CD14-positive monocyte (primary cell): ENCODE data around the gene MMAB. TPM values are rescaled to one million over a fixed set of nuclear protein-coding genes. Genes with fewer than 3 reads are reported as not detected.
A peak's percentile ranks its signal among the peaks of the same experiment; 100 is the strongest.

Experiments used
- DNase-seq, 3 donors: peaks; one replicate each; pipeline ENCODE4 v3.0.0-alpha.2; 2011 to 2022
- H2AFZ ChIP-seq: 2 replicates; pipeline ENCODE4 v1.6.0; 2012; ENCODE audit warnings: mild to moderate bottlenecking, low read depth, low read length, inconsistent platforms; ENCODE audit not compliant: insufficient read depth, poor library complexity, severe bottlenecking
- H3K27ac ChIP-seq, 2 donors: 1 replicate in 1 of 2; 2 replicates in 1 of 2; pipeline ENCODE4 v1.5.1; 2012 to 2013; ENCODE audit warnings: low read length in 2 of 2, control low read depth in 1 of 2, inconsistent platforms in 1 of 2, low read depth in 1 of 2, mild to moderate bottlenecking in 1 of 2
- H3K27me3 ChIP-seq, 2 donors: one replicate each; pipeline versions ENCODE4 v1.6.0 to v1.6.1; 2011 to 2013; ENCODE audit warnings: low read length in 2 of 2; ENCODE audit not compliant: control insufficient read depth in 2 of 2, insufficient read depth in 2 of 2
- H3K36me3 ChIP-seq, 2 donors: replicated peaks in 1 of 2; 1 replicate in 1 of 2; 2 replicates in 1 of 2; pipeline versions ENCODE4 v1.5.1 to v1.6.1; 2012 to 2013; ENCODE audit warnings: low read length in 2 of 2, control low read depth in 1 of 2, inconsistent platforms in 1 of 2, mild to moderate bottlenecking in 1 of 2; ENCODE audit not compliant: insufficient read depth in 2 of 2, control insufficient read depth in 1 of 2
- H3K4me1 ChIP-seq, 2 donors: 1 replicate in 1 of 2; 2 replicates in 1 of 2; pipeline versions ENCODE4 v1.5.1 to v1.6.1; 2012 to 2013; ENCODE audit warnings: low read length in 2 of 2, control low read depth in 1 of 2, inconsistent platforms in 1 of 2, mild to moderate bottlenecking in 1 of 2, moderate library complexity in 1 of 2; ENCODE audit not compliant: insufficient read depth in 2 of 2, control insufficient read depth in 1 of 2
- H3K4me2 ChIP-seq: replicated peaks from 2 replicates; pipeline ENCODE3; 2012; ENCODE audit warnings: low read length, moderate library complexity, mild to moderate bottlenecking; ENCODE audit not compliant: poor library complexity, severe bottlenecking; ENCODE audit errors: extremely low read depth
- H3K4me3 ChIP-seq, 3 experiments: fragments of 200-600 bp in 1 of 3; sonication (generic) in 1 of 3; replicated peaks in 1 of 3; 1 replicate in 2 of 3; 2 replicates in 1 of 3; pipeline ENCODE4 v1.5.1; 2011 to 2013; ENCODE audit warnings: low read length in 3 of 3, mild to moderate bottlenecking in 3 of 3, control low read depth in 2 of 3, low read depth in 2 of 3, inconsistent platforms in 1 of 3, moderate library complexity in 1 of 3
- H3K79me2 ChIP-seq: 2 replicates; pipeline ENCODE4 v1.6.0; 2012; ENCODE audit warnings: mild to moderate bottlenecking, control low read depth, inconsistent platforms, low read length, moderate library complexity; ENCODE audit not compliant: insufficient read depth
- H3K9ac ChIP-seq: 2 replicates; pipeline ENCODE4 v1.6.0; 2017; ENCODE audit warnings: low read length, mild to moderate bottlenecking; ENCODE audit not compliant: insufficient read depth, poor library complexity, severe bottlenecking
- H3K9me3 ChIP-seq, 2 donors: replicated peaks in 1 of 2; 1 replicate in 1 of 2; 2 replicates in 1 of 2; pipeline versions ENCODE4 v1.5.1 to v1.6.1; 2012 to 2013; ENCODE audit warnings: low read length in 2 of 2, control low read depth in 1 of 2; ENCODE audit not compliant: control insufficient read depth in 1 of 2, insufficient read depth in 1 of 2
- H4K20me1 ChIP-seq: 2 replicates; pipeline ENCODE4 v1.6.0; 2012; ENCODE audit warnings: mild to moderate bottlenecking, low read length, control low read depth, moderate library complexity; ENCODE audit not compliant: insufficient read depth
- H3K27ac Mint-ChIP-seq, 7 donors: one replicate each; pipeline ENCODE4 v1.8.0; 2020; ENCODE audit warnings: mild to moderate bottlenecking in 7 of 7, mixed read lengths in 7 of 7, moderate library complexity in 6 of 7, inconsistent platforms in 2 of 7
- H3K27me3 Mint-ChIP-seq, 3 donors: one replicate each; pipeline ENCODE4 v1.8.0; 2021 to 2022; ENCODE audit warnings: low read depth in 3 of 3, mild to moderate bottlenecking in 3 of 3, mixed read lengths in 3 of 3, moderate library complexity in 3 of 3, inconsistent platforms in 1 of 3
- H3K36me3 Mint-ChIP-seq, 2 donors: one replicate each; pipeline ENCODE4 v1.8.0; 2020; ENCODE audit warnings: mixed read lengths in 2 of 2, inconsistent platforms in 1 of 2, mild to moderate bottlenecking in 1 of 2
- H3K4me1 Mint-ChIP-seq: one replicate; pipeline ENCODE4 v1.8.0; 2020; ENCODE audit warnings: mild to moderate bottlenecking, mixed read lengths
- H3K4me3 Mint-ChIP-seq, 2 donors: one replicate each; pipeline ENCODE4 v1.8.0; 2020; ENCODE audit warnings: mild to moderate bottlenecking in 2 of 2, mixed read lengths in 2 of 2, moderate library complexity in 1 of 2
- H3K9me3 Mint-ChIP-seq, 7 donors: one replicate each; pipeline ENCODE4 v1.8.0; 2020 to 2022; ENCODE audit warnings: mixed read lengths in 7 of 7, mild to moderate bottlenecking in 6 of 7, moderate library complexity in 6 of 7, inconsistent platforms in 2 of 7
- WGBS: methylation state at CpG from one replicate; pipeline ENCODE4 v1.1.5; 2013; ENCODE audit warnings: missing lambda C conversion rate; ENCODE audit not compliant: insufficient coverage; 5-methylcytosine and 5-hydroxymethylcytosine counted together
- intact Hi-C, 2 donors: fragments of 100-400 bp; cut with micrococcal nuclease; formaldehyde crosslinking; loops; one replicate each; pipeline versions ENCODE4 v1.15.0 to v1.15.1; 2023
- polyA plus RNA-seq, 3 donors: library from polyadenylated mRNA; depleted of rRNA in 1 of 3; unstranded in 2 of 3; stranded (reverse) in 1 of 3; fragments of 300-500 nt in 2 of 3; fragments of >200 nt in 1 of 3; fragmentation: Illumina TruSeq in 2 of 3; gene quantifications; 1 replicate in 2 of 3; 2 replicates in 1 of 3; pipeline ENCODE4 v1.2.3, GENCODE V29; 2012 to 2021
- TF ChIP-seq, protein P1 (sequence below): fragments of 200-600 bp; IDR thresholded peaks from one replicate; pipeline ENCODE4 v1.8.0; 2022; ENCODE audit warnings: antibody characterized with exemption, mild to moderate bottlenecking

The MMAB gene
- polyA plus RNA-seq, 3 donors = 5.0 to 15.6 (median 12.4) TPM

DNA sequence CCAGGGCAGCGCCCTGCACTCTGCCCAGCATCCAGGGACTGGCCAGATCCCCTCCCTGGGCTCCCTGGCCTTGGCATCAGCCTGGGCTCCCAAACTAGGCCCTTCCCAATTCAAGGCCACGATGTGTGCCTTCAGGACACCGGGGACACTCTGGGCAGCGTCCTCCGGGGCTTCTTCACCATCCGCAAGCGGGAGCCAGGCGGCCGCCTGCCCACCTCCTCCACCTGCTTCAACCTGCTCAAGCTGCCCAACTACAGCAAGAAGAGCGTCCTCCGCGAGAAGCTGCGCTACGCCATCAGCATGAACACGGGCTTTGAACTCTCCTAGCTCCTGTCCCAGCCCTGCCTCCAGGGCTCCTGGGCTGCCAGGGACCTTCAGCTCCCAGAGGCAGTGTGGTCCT, 38.8 kb downstream of the MMAB start:
- H3K4me1 Mint-ChIP-seq = no peaks in the 10 kb centered on the region
- no peak overlapping the region for H3K9ac ChIP-seq
- intact Hi-C loops = no loop called here
- peak overlapping the region in 1 of 7 donors; percentile 41 for H3K27ac Mint-ChIP-seq
- no peaks in the 10 kb centered on the region for H3K9me3 ChIP-seq
- H2AFZ ChIP-seq = no peak overlapping the region
- no peak for DNase-seq
- TF ChIP-seq, protein P1, sequence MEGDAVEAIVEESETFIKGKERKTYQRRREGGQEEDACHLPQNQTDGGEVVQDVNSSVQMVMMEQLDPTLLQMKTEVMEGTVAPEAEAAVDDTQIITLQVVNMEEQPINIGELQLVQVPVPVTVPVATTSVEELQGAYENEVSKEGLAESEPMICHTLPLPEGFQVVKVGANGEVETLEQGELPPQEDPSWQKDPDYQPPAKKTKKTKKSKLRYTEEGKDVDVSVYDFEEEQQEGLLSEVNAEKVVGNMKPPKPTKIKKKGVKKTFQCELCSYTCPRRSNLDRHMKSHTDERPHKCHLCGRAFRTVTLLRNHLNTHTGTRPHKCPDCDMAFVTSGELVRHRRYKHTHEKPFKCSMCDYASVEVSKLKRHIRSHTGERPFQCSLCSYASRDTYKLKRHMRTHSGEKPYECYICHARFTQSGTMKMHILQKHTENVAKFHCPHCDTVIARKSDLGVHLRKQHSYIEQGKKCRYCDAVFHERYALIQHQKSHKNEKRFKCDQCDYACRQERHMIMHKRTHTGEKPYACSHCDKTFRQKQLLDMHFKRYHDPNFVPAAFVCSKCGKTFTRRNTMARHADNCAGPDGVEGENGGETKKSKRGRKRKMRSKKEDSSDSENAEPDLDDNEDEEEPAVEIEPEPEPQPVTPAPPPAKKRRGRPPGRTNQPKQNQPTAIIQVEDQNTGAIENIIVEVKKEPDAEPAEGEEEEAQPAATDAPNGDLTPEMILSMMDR = no peak
- H3K9me3 Mint-ChIP-seq = no peaks in the 10 kb centered on the region
- H3K36me3 Mint-ChIP-seq = peaks cover 52 to 60% of the 10 kb centered on the region in 2 donors
- H3K79me2 ChIP-seq = no peaks in the 10 kb centered on the region
- no peaks in the 10 kb centered on the region for H3K4me1 ChIP-seq
- H4K20me1 ChIP-seq = no peaks in the 10 kb centered on the region
- peaks cover 36 to 70% of the 10 kb centered on the region in 2 donors for H3K36me3 ChIP-seq
- peaks cover 0 to 5% (median 3%) of the 10 kb centered on the region in 3 donors for H3K27me3 Mint-ChIP-seq
- H3K4me3 Mint-ChIP-seq = no peak overlapping the region
- H3K27me3 ChIP-seq = no peaks in the 10 kb centered on the region
- H3K4me2 ChIP-seq = no peak overlapping the region
- no peak overlapping the region for H3K27ac ChIP-seq
- no peak overlapping the region for H3K4me3 ChIP-seq
- WGBS = 97% methylated on average over 15 of the region's 15 CpGs

- Histone ChIP-seq H3K4me3 (no peak overlapping the region), H2AFZ (no peak overlapping the region), H3K79me2 (no peaks in the 10 kb centered on the region), H3K36me3 (peaks cover 37 to 80% of the 10 kb centered on the region in 2 donors), H3K9ac (no peak overlapping the region), H3K27ac (no peak overlapping the region), H3K4me2 (no peak overlapping the region), H3K9me3 (no peaks in the 10 kb centered on the region), H3K27me3 (no peaks in the 10 kb centered on the region), H3K4me1 (no peaks in the 10 kb centered on the region), H4K20me1 (no peaks in the 10 kb centered on the region)
- Mint-ChIP-seq H3K9me3 (no peaks in the 10 kb centered on the region), H3K4me3 (no peak overlapping the region), H3K36me3 (peaks cover 55 to 68% of the 10 kb centered on the region in 2 donors), H3K27me3 (peaks cover 0 to 4% (median 0%) of the 10 kb centered on the region in 3 donors), H3K4me1 (no peaks in the 10 kb centered on the region), H3K27ac (no peak overlapping the region)
- DNase-seq = no peak
- intact Hi-C loops = no loop called here
- TF ChIP-seq, protein P1 = no peak
- WGBS = no CpG with 5 or more reads among the region's 8 CpGs
These were observed 39.9 kb downstream of the MMAB start for GRCh38 chr12:109533487-109533740.
